CD8-positive, alpha-beta memory T cell (primary cell): ENCODE results near the gene TPM4. TPM values are rescaled to one million over a fixed set of nuclear protein-coding genes. Genes with fewer than 3 reads are reported as not detected.
A peak's percentile ranks its signal among the peaks of the same experiment; 100 is the strongest.

Experiments used
- CTCF ChIA-PET: fragments of 350-600 bp; sonication (Branson Sonifier 250); formaldehyde crosslinking; loops from one replicate; lab custom pipeline; 2021; ENCODE audit warnings: antibody characterized with exemption; lab: Charles Lee
- POLR2A ChIA-PET: fragments of 350-600 bp; sonication (Branson Sonifier 250); formaldehyde crosslinking; loops from one replicate; lab custom pipeline; 2021; ENCODE audit warnings: antibody characterized with exemption; lab: Charles Lee
- DNase-seq, 5 donors: peaks; one replicate each; pipeline versions ENCODE4 v3.0.0 to v3.0.0-alpha.2; 2020 to 2022; ENCODE audit warnings: mixed read lengths in 1 of 5
- H3K27ac ChIP-seq: one replicate; pipeline ENCODE4 v1.7.0; 2013; ENCODE audit warnings: low read depth, mild to moderate bottlenecking, low read length, moderate library complexity
- H3K27me3 ChIP-seq: 2 replicates; pipeline ENCODE4 v1.7.0; 2013; ENCODE audit warnings: low read length, mild to moderate bottlenecking; ENCODE audit not compliant: insufficient read depth, poor library complexity, severe bottlenecking
- H3K36me3 ChIP-seq: 2 replicates; pipeline ENCODE4 v1.7.0; 2013; ENCODE audit warnings: mild to moderate bottlenecking, low read length, moderate library complexity; ENCODE audit not compliant: insufficient read depth
- H3K4me1 ChIP-seq: 2 replicates; pipeline ENCODE4 v1.7.0; 2013; ENCODE audit warnings: mild to moderate bottlenecking, low read length, moderate library complexity; ENCODE audit not compliant: insufficient read depth
- H3K4me3 ChIP-seq: 2 replicates; pipeline ENCODE4 v1.7.0; 2013; ENCODE audit warnings: mild to moderate bottlenecking, low read length
- H3K9me3 ChIP-seq: 2 replicates; pipeline ENCODE4 v1.7.0; 2013; ENCODE audit warnings: mild to moderate bottlenecking, low read length
- H3K27ac Mint-ChIP-seq, 8 donors: one replicate each; pipeline ENCODE4 v1.8.0; 2020 to 2021; ENCODE audit warnings: mixed read lengths in 8 of 8, mild to moderate bottlenecking in 6 of 8, inconsistent platforms in 3 of 8, moderate library complexity in 3 of 8
- H3K27me3 Mint-ChIP-seq, 2 donors: one replicate each; pipeline ENCODE4 v1.8.0; 2020 to 2021; ENCODE audit warnings: mixed read lengths in 2 of 2, mild to moderate bottlenecking in 1 of 2, moderate library complexity in 1 of 2
- H3K36me3 Mint-ChIP-seq, 3 donors: one replicate each; pipeline ENCODE4 v1.8.0; 2020 to 2021; ENCODE audit warnings: mixed read lengths in 3 of 3, inconsistent platforms in 1 of 3, mild to moderate bottlenecking in 1 of 3
- H3K4me1 Mint-ChIP-seq, 3 donors: one replicate each; pipeline ENCODE4 v1.8.0; 2020 to 2021; ENCODE audit warnings: mixed read lengths in 3 of 3, inconsistent platforms in 1 of 3, mild to moderate bottlenecking in 1 of 3
- H3K4me3 Mint-ChIP-seq, 7 donors: one replicate each; pipeline ENCODE4 v1.8.0; 2020 to 2021; ENCODE audit warnings: mixed read lengths in 7 of 7, mild to moderate bottlenecking in 6 of 7, moderate library complexity in 4 of 7, inconsistent platforms in 2 of 7
- H3K9me3 Mint-ChIP-seq, 5 donors: one replicate each; pipeline ENCODE4 v1.8.0; 2020 to 2022; ENCODE audit warnings: mixed read lengths in 5 of 5, mild to moderate bottlenecking in 3 of 5, moderate library complexity in 2 of 5, inconsistent platforms in 1 of 5
- polyA plus RNA-seq: library from polyadenylated mRNA; unstranded; fragments of 300-500 nt; fragmentation: Illumina TruSeq; gene quantifications from one replicate; pipeline ENCODE4 v1.2.3, GENCODE V29; 2021
- total RNA-seq, 2 experiments: library from RNA; stranded (reverse); gene quantifications; one replicate each; pipeline ENCODE4 v1.2.3, GENCODE V29; 2021

TPM4 gene
- total and polyA plus RNA-seq, 3 experiments from 2014 or later, result 127 to 270 (median 259) TPM

GRCh38 chr19:16074488-16075365 is 1.6 kb upstream of the TPM4 start:
- Mint-ChIP-seq H3K27ac (peak overlapping the region; percentile 84 to 98 (median 92)), H3K27me3 (peaks cover 0 to 1% of the 10 kb centered on the region in 2 donors), H3K36me3 (peaks cover 0 to 3% (median 0%) of the 10 kb centered on the region in 3 donors), H3K9me3 (no peaks in the 10 kb centered on the region), H3K4me3 (peak overlapping the region; percentile 77 to 95 (median 88)), H3K4me1 (peaks cover 44 to 62% (median 49%) of the 10 kb centered on the region in 3 donors)
- Histone ChIP-seq H3K27me3 (no peaks in the 10 kb centered on the region), H3K4me1 (peaks cover 74% of the 10 kb centered on the region), H3K9me3 (no peaks in the 10 kb centered on the region), H3K36me3 (no peaks in the 10 kb centered on the region), H3K27ac (peak overlapping the region; percentile 83), H3K4me3 (no peak overlapping the region)
- ChIA-PET POLR2A (interaction anchor here (0.5 to 1.2 kb wide), 2 partner anchors 8 to 10 kb away, joined by 3 to 4 read pairs; no protein-coding TSS in a partner anchor), CTCF (interaction anchor here (1.1 to 9.4 kb wide), 6 partner anchors 8 to 111 kb away, joined by 3 to 71 read pairs (median 8); partner anchors contain the start of genes FAM32A, HSH2D and RAB8A)
- no peak for DNase-seq

- no peak for DNase-seq
- no peaks in the 10 kb centered on the region for H3K27me3 ChIP-seq
- ChIA-PET CTCF (interaction anchor here (1.1 to 9.4 kb wide), 7 partner anchors 9 to 110 kb away, joined by 3 to 71 read pairs (median 6); partner anchors contain the start of genes FAM32A, HSH2D and RAB8A), POLR2A (interaction anchor here (0.6 to 1.2 kb wide), 5 partner anchors 9 to 1390 kb away, joined by 3 to 6 read pairs (median 5); no protein-coding TSS in a partner anchor)
- Mint-ChIP-seq H3K4me1 (peaks cover 52 to 71% (median 58%) of the 10 kb centered on the region in 3 donors), H3K27me3 (peaks cover 0 to 1% of the 10 kb centered on the region in 2 donors), H3K36me3 (peaks cover 0 to 7% (median 0%) of the 10 kb centered on the region in 3 donors), H3K4me3 (peak overlapping the region; percentile 77 to 95 (median 88)), H3K27ac (peak overlapping the region; percentile 89 to 98 (median 93)), H3K9me3 (no peaks in the 10 kb centered on the region)
- H3K4me1 ChIP-seq, result peaks cover 74% of the 10 kb centered on the region
- no peaks in the 10 kb centered on the region for H3K36me3 ChIP-seq
- peak overlapping the region; percentile 83 for H3K27ac ChIP-seq
- no peaks in the 10 kb centered on the region for H3K9me3 ChIP-seq
- H3K4me3 ChIP-seq, result peak overlapping the region; percentile 60
Observed at GRCh38 chr19:16075430-16076153, 703 bp upstream of the TPM4 start.

- DNase-seq, result no peak
- POLR2A ChIA-PET, result interaction anchor here (0.8 to 1.2 kb wide), 2 partner anchors 9 to 240 kb away, joined by 3 to 5 read pairs; no protein-coding TSS in a partner anchor
- H3K27me3 Mint-ChIP-seq, result no peaks in the 10 kb centered on the region
- H3K4me1 ChIP-seq, result peaks cover 72% of the 10 kb centered on the region
- H3K27me3 ChIP-seq, result no peaks in the 10 kb centered on the region
- H3K4me3 ChIP-seq, result peak overlapping the region; percentile 69
- peaks cover 59 to 83% (median 72%) of the 10 kb centered on the region in 3 donors for H3K4me1 Mint-ChIP-seq
- H3K9me3 Mint-ChIP-seq, result no peaks in the 10 kb centered on the region
- H3K9me3 ChIP-seq, result no peaks in the 10 kb centered on the region
- peaks cover 2 to 20% (median 5%) of the 10 kb centered on the region in 3 donors for H3K36me3 Mint-ChIP-seq
- H3K4me3 Mint-ChIP-seq, result peak overlapping the region; percentile 77 to 95 (median 82)
- peaks cover 14% of the 10 kb centered on the region for H3K36me3 ChIP-seq
- peak overlapping the region; percentile 83 for H3K27ac ChIP-seq
- CTCF ChIA-PET, result interaction anchor here (1.0 to 9.4 kb wide), 6 partner anchors 10 to 109 kb away, joined by 3 to 71 read pairs (median 6); partner anchors contain the start of genes FAM32A and HSH2D
- H3K27ac Mint-ChIP-seq, result peak overlapping the region; percentile 93 to 98 (median 98)
Observed at GRCh38 chr19:16076958-16077611, 790 bp downstream of the TPM4 start.

- POLR2A ChIA-PET, result interaction anchor here (0.5 to 2.2 kb wide), 6 partner anchors 8 to 293 kb away, joined by 3 to 15 read pairs (median 4); partner anchors contain the start of gene RAB8A
- Mint-ChIP-seq H3K36me3 (peaks cover 3 to 31% (median 5%) of the 10 kb centered on the region in 3 donors), H3K4me1 (peaks cover 58 to 82% (median 71%) of the 10 kb centered on the region in 3 donors), H3K4me3 (peak overlapping the region; percentile 77 to 95 (median 82)), H3K27ac (peak overlapping the region; percentile 93 to 98 (median 98)), H3K27me3 (no peaks in the 10 kb centered on the region), H3K9me3 (no peaks in the 10 kb centered on the region)
- Histone ChIP-seq H3K4me3 (peak overlapping the region; percentile 69), H3K9me3 (no peaks in the 10 kb centered on the region), H3K36me3 (peaks cover 23% of the 10 kb centered on the region), H3K27me3 (no peaks in the 10 kb centered on the region), H3K27ac (peak overlapping the region; percentile 74), H3K4me1 (peaks cover 69% of the 10 kb centered on the region)
- CTCF ChIA-PET, result interaction anchor here (0.6 to 9.4 kb wide), 6 partner anchors 8 to 344 kb away, joined by 3 to 71 read pairs (median 8); no protein-coding TSS in a partner anchor
- DNase-seq, result peak in 1 of 5 donors; percentile 26
Observed at GRCh38 chr19:16077984-16078758, 1.9 kb downstream of the TPM4 start.

- H3K4me3 Mint-ChIP-seq, result peak overlapping the region; percentile 77 to 95 (median 82)
Observed at GRCh38 chr19:16078759-16079707, 2.7 kb downstream of the TPM4 start.

More at GRCh38 chr19:16078759-16079707, 2.7 kb downstream of the TPM4 start:
- POLR2A ChIA-PET, result interaction anchor here (0.6 to 2.2 kb wide), 7 partner anchors 9 to 522 kb away, joined by 3 to 15 read pairs (median 3); partner anchors contain the start of gene RAB8A
- Histone ChIP-seq H3K4me1 (peaks cover 63% of the 10 kb centered on the region), H3K9me3 (no peaks in the 10 kb centered on the region), H3K27me3 (no peaks in the 10 kb centered on the region), H3K4me3 (peak overlapping the region; percentile 69), H3K27ac (peak overlapping the region; percentile 74), H3K36me3 (peaks cover 32% of the 10 kb centered on the region)
- Mint-ChIP-seq H3K27ac (peak overlapping the region; percentile 93 to 98 (median 98)), H3K36me3 (peaks cover 5 to 39% (median 7%) of the 10 kb centered on the region in 3 donors), H3K4me1 (peaks cover 58 to 81% (median 66%) of the 10 kb centered on the region in 3 donors), H3K9me3 (no peaks in the 10 kb centered on the region), H3K27me3 (no peaks in the 10 kb centered on the region)
- CTCF ChIA-PET, result interaction anchor here (0.6 to 9.4 kb wide), 7 partner anchors 8 to 344 kb away, joined by 3 to 71 read pairs (median 7); no protein-coding TSS in a partner anchor
- DNase-seq, result peak; percentile 60 to 86 (median 84)
